Measurements from ENCODE around the gene GPR139.

The GPR139 gene

GRCh38 chr16:20051611-20052010 lies 22.1 kb downstream of the GPR139 start:
- DNase-seq = no peak

- DNase-seq = no peak
Observed at GRCh38 chr16:20051147-20051546, 22.5 kb downstream of the GPR139 start.

DNA sequence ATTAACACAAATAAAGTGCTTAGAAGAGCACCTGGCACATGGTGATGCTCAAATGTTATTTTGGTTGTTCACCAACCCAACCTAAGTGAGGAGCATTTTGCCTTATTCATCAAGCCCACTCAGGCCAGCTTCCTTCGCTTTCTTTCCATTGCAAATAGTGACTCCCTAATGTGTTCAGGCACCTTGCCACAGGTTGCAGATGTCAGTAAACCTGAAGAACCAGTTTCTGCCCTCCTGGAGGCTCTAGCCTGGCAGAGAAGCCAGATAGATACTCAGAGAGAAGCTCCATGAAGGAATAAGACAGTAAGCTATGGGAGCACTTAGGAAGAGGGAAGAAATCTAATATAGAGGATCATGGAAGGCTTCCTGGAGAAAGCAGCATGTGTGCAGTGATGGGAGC lies 23.9 kb downstream of the GPR139 start:
- DNase-seq = no peak

DNA sequence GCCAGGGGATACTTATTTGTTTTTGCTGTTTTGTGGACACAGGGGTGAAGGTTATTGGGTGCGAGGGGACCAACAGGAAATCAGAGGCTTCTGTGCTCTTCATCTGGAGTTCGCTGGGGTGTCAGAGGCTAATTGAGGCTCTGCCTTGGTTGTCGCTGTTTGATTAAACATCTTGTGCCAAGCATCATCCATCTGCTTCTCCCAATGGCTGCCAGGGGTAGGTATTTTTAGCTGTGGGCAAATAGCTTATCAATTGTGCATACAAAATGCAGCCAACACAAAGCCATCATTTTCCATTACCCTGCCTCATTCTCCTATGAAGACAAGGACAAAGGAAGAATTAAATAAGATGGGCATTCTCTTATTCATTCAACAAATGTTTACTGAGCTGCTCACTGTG lies 27.8 kb downstream of the GPR139 start:
- no peak for DNase-seq

DNA sequence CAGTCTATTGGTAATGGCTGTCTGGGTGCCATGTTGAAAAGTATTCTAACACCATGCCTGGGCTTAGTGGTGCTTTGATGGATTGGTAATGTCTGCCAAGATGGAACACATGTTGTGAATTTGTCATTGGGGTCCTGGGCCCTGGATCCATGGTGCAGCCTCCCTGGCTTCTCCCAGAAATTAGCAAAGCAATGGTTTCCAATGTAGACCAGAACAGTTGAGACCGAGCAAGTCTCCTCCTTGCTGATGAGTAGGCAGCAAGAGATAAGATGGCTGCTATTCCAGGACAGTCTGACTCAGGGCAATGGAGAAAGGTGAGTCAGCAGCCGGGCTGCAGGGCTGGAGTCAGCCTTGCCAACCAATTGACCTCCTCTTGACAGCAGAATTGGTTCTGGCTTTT lies 30.8 kb downstream of the GPR139 start:
- no peak for DNase-seq

GRCh38 chr16:20041924-20042596 lies 31.6 kb downstream of the GPR139 start:
- DNase-seq = no peak

DNA sequence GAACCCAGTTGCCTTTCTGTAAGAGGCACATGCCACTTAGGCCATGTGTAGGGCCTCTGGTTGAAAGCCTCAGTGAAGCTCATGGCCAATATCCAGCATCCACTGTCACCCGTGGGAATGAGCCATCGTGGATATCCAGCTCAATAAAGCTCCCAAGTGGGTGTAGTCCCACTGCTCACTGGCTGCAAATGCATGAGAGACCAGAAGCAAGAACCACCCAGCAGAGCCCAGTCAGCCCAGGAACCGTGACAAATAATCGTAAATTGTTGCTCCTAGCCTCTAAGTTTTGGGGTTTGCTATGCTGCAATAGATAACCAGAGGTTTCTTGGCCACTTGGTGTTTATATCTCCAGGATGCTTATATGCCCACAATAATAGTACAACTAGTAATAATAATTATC lies 33.7 kb downstream of the GPR139 start:
- DNase-seq = no peak

DNA sequence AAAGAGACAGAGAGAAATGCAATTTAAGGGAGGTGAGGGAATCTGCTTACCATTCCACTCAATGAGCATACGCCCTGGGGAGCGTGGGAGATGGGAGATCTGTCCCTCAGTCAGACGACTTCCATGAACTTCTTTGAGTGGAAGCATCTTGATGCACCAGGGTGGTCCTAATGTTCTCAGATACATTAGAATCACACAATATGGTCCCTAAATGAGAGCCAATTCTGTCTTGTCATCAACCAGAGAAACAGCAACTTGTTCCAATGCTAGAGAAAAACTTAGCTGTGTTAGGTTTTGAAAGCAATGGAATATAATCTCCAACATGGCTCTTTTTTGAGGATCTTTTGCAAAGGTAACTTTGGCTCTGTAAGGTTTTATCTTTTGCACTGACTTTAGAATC lies 44.1 kb downstream of the GPR139 start:
- DNase-seq = no peak

DNA sequence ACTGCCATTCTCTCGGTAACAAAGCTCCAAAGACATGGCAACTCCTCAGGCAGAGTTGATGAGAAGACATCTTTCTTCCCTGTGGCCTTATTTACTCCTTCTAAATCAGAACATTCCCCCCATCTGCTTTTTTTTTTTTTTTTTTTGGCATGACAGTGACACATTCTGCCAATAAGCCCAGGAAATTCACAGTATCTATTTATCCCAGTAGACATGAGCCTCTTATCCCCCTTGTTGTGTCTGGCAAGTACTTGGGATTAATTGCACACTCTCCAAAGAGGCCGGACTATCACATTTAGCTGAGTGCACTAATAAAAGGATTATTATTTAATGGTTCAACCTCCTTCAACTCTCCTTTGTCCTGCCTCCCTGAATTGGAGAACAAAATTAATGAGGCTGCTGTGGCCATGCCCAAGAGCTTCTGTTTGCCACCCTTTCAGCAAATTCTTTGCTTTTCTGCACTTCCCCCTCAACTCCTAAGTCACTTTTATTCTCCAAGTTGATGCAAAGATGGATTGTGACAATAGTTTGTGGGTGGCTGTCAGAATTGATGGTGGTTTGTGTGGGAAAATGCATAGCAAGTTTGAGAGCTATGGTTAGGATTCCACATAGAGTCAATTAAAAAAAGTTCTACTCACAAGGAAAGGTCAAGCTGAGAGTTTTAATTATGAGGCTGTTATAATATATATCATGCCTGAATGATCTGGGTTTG lies 47.2 kb downstream of the GPR139 start:
- DNase-seq = no peak

- no peak for DNase-seq
Observed at GRCh38 chr16:20023190-20023589, 50.5 kb downstream of the GPR139 start.

GRCh38 chr16:20020976-20021375 lies 52.7 kb downstream of the GPR139 start:
- no peak for DNase-seq

DNA sequence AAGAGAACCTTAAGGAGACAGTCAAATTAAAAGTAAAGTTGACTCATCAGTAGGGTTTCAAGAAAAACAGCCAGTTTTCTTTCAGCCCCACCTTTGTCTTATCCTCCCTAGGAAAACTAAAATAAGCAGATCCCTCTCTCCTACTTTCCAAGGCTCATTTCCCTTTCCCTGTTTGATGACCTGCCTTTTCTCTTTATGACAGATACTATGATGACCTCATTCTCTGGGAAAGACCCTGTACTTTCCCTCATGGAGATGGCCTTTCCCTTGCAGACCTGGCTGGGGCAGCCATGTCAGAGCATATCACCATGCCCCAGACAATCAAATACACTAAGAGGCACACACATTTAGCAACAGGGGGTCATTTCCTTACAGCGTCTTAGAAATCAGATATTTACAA lies 53.6 kb downstream of the GPR139 start:
- DNase-seq = no peak

- no peak for DNase-seq
Observed at GRCh38 chr16:20016234-20016633, 57.5 kb downstream of the GPR139 start.

DNA sequence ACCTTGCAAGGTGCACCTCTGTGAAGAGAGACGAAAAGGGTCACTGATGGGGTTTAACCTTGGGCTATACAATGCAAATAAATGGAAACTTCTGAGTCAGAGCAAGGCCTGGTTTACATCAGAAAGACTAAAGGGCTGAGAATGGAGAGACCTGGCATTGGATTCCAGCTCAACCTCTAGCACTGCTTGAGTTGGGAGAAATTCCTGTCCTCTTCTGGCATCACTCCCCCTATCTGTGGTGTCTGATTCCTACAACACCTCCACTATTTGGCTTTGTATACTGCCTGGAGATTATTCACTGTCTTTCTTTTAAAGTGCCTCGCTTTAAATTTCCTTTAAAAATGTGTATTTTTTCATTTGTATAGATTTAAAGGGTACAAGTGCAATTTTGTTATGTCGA lies 68.8 kb downstream of the GPR139 start:
- no peak for DNase-seq

- no peak for DNase-seq
Observed at GRCh38 chr16:20002936-20003335, 70.8 kb downstream of the GPR139 start.

GRCh38 chr16:20001856-20002707 lies 71.6 kb downstream of the GPR139 start:
- DNase-seq = no peak

- no peak for DNase-seq
Observed at GRCh38 chr16:19997734-19998133, 76.0 kb downstream of the GPR139 start.

DNA sequence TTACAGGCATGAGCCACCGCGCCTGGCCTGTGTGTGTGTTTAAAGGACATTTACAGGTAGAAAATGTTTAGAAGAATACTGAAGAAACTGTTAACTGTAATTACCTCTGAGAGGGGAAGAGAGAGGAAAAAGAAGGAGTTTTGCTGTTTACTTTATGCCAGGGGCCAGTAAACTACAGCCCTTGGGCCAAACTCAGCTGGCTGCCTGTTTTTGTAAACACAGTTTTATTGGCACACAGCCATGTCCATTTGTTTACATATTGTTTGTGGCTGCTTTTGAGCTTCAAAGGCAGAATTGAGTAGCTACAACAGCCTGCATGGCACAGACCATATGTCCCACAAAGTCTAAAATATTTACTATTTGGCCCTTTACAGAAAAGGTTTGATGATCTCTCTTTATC lies 76.4 kb downstream of the GPR139 start:
- DNase-seq = no peak

DNA sequence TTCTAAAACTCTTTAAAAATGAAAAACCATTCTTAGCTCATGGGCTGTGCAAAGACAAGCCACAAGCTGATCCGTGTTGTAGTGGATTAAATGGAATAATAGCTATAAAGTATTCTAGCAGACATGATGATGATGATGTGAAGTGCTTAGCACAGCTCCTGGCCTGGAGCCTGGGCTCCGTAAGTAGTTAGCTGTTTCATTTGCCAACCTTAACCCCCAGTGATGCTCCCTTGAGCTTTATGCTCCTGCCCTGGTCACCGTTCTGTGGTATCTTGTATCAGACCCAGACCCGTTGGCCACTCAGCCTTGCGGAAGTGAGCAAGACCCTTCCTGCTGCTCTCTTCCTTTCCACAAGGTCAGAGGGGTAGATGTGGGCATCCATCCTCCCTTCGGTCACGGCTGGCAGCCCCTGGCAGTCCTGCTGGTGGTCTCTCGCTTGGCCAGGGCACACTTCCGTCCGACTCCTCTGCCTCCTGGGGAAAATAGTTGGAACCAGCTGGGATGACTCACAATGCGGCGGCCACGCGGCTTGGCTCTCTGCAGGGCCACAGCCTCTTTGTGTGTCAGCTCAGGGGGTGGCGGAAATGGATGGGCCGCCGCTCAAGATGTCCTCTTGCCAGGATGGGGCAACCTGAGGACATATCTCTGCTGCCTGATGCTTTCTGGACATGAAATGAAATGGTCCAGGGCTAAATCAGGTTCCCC lies 79.1 kb downstream of the GPR139 start:
- no peak for DNase-seq

DNA sequence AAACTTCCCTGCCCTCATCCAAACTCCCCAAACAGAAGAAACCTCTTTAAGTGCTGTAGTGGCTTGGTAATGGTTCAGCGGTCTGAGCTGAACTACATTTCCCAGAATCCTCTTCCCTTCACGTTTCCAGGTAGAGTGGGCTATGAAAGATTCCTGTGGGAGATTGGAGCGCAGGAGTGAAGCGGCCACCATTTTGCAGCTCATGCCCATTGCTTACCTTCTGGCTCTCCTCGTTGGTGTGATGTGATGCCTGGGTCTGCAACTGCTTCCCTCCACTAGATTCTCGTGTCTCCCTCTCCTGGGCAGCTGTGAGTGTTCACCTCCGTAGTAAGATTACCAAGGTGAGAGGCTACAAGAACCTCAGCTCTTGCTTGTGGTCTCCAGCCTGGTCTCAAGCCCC lies 82.1 kb downstream of the GPR139 start:
- no peak for DNase-seq

DNA sequence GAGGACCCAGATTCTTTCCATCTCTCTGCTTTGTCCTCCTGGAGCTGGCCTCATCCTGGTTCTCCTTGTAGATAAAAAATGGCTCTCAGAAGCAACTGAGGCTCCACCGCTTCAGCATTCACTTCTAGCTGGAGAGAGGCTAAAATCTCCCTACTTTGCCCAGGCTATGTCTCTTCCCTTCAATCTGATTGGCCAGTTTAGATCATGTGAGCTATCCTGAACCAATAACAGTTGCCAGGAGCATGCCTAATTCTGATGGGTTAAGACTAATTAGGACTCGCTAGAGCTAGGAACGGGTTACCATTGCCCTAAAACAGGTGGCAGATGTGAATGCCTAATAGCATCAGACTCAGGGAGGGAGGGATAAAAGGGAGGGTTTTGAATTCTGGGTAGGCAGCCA lies 89.6 kb downstream of the GPR139 start:
- DNase-seq = no peak
